ENCODE measurements around the gene C22orf42.
"Not testable (repeated sequence)": the region's sequence is repeated elsewhere in the genome, so short reads cannot be mapped to it uniquely, and the experiment has no call there.

The C22orf42 gene

DNA sequence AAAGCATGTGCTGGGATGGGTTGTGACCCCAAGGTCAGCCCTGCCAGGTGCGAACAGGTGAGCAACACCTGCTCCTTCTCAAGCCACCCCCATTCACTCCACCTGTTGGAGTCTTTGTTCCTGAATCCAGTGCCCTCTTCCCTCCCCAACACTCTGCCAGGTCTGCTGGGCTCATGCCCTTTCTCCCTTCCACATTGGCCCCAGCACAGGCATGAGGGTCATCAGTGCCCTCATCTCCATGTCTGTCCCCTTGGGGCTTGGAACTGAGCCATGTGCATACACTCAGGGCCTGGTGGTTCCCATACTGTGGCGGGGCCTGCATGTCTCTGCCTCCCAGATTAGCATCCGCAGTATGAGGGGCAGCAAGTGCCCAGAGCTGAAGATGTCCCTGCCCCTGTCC is 26.7 kb upstream of the C22orf42 start:
- DNase-seq (ENCODE audit: low read depth in 2 of 2): no peak

- DNase-seq (ENCODE audit: low read depth in 2 of 2): no peak
Measured at GRCh38 chr22:32183625-32184024, 24.5 kb upstream of the C22orf42 start.

GRCh38 chr22:32181043-32181442 is 21.9 kb upstream of the C22orf42 start:
- DNase-seq (ENCODE audit: low read depth in 2 of 2): no peak

- DNase-seq (ENCODE audit: low read depth in 2 of 2): no peak
Measured at GRCh38 chr22:32177221-32177765, 18.2 kb upstream of the C22orf42 start.

- no peak for DNase-seq (ENCODE audit: low read depth in 2 of 2)
Measured at GRCh38 chr22:32175683-32176644, 16.9 kb upstream of the C22orf42 start.

DNA sequence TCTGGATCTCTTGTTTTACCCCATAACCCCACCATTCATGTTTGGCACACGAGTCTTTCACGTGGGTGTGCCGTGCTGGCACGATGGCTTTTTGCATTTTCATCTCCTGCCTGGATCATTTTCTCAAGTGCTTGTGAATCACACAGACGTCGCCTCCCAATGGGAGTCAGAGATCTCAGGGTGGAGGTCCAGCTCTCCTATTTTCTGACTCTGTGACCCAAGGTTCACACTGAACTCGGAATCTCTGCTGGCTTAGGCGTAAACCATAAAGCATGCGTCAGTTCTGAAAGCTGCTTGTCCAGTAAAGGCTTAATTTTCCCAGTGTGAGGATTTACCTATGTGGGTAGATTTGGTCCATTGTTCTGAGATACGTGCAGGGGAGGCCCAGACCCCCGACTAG is 16.0 kb upstream of the C22orf42 start:
- DNase-seq (ENCODE audit: low read depth in 2 of 2): no peak

DNA sequence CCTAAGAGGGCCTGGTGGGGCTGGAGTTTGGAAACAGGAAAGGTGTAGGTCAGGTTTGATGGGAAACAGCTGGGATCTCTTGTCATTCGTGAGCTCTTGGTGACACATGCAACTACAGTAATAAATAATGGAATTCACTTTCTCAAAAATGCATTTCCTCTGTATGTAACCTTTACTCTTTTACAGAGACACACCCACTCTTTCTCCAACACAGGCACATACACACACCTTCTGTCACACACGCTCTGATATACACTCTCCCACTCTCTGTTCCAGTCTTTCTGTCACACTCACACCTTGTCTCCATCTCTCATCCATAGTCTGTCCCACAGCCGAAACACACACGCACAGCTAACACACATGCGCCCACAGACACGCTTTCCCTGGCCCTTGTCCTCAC is 6.6 kb upstream of the C22orf42 start:
- DNase-seq (ENCODE audit: low read depth in 2 of 2): no peak

- DNase-seq (ENCODE audit: low read depth in 2 of 2): no peak
Measured at GRCh38 chr22:32164075-32164860, 5.2 kb upstream of the C22orf42 start.

- DNase-seq (ENCODE audit: low read depth in 2 of 2): not testable (repeated sequence)
Measured at GRCh38 chr22:32160411-32160810, 1.3 kb upstream of the C22orf42 start.

- not testable (repeated sequence) for DNase-seq (ENCODE audit: low read depth in 2 of 2)
Measured at GRCh38 chr22:32157632-32158031, 1.5 kb downstream of the C22orf42 start.

GRCh38 chr22:32154727-32155126 is 4.4 kb downstream of the C22orf42 start:
- DNase-seq (ENCODE audit: low read depth in 2 of 2): not testable (repeated sequence)

GRCh38 chr22:32151641-32152040 is 7.5 kb downstream of the C22orf42 start:
- not testable (repeated sequence) for DNase-seq (ENCODE audit: low read depth in 2 of 2)

- DNase-seq (ENCODE audit: low read depth in 2 of 2): not testable (repeated sequence)
Measured at GRCh38 chr22:32150647-32151046, 8.5 kb downstream of the C22orf42 start.

GRCh38 chr22:32148372-32148771 is 10.7 kb downstream of the C22orf42 start:
- not testable (repeated sequence) for DNase-seq (ENCODE audit: low read depth in 2 of 2)

DNA sequence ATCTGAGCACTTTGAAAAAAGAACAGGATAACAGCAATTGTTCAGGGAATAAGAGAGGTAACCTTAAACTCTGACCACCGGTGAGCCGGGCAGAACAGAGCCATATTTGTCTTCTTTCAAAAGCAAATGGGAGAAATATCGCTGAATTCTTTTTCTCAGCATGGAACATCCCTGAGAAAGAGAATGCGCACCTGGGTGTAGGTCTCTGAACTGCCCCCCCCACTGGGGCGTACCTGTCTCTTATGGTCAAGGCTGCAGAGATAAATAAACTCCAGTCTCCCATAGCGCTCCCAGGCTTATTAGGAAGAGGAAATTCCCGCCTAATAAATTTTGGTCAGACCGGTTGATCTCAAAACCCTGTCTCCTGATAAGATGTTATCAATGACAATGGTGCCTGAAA is 12.0 kb downstream of the C22orf42 start:
- not testable (repeated sequence) for DNase-seq (ENCODE audit: low read depth in 2 of 2)

- no peak for DNase-seq (ENCODE audit: low read depth in 2 of 2)
Measured at GRCh38 chr22:32144496-32145274, 14.4 kb downstream of the C22orf42 start.

DNA sequence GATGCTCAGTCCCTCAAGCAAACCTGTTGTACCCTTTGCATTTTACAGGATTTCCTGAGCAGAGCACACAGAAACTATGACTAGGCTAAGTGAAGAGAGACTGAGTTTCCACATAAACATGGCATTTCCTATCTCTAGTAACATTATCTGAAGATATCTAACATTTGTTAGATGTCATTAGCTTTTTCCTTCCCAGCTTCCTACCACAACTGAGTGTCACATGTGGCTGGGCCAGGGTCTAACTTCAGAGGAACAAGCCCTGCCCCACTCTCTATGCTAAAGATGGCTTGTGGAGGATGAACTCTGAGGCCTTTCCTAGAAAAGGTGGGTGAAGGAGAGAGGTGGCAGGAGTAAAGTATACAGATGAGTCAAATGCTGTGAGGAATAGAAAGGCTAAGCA is 16.5 kb downstream of the C22orf42 start:
- DNase-seq (ENCODE audit: low read depth in 2 of 2): no peak

GRCh38 chr22:32140688-32141087 is 18.4 kb downstream of the C22orf42 start:
- DNase-seq (ENCODE audit: low read depth in 2 of 2): not testable (repeated sequence)

DNA sequence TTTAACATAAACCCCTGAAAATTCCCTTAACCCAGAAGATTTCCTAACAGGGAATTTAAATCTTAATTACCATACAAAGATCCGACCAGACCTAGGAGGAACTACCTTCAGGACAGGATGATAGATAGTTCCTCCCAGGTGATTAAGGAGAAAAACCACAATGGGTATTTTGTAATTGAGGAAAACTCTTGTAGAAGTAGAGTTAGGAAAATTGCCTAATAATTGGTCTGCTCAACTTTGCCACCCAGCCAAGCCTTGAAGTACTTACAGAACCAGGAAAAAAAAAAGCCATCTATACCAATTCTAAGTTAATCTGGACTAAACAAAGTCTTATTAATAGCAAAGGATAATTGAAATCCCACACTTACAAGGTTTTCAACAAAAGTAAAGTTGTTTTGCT is 20.5 kb downstream of the C22orf42 start:
- DNase-seq (ENCODE audit: low read depth in 2 of 2): not testable (repeated sequence)

- not testable (repeated sequence) for DNase-seq (ENCODE audit: low read depth in 2 of 2)
Measured at GRCh38 chr22:32137731-32138324, 21.3 kb downstream of the C22orf42 start.

DNA sequence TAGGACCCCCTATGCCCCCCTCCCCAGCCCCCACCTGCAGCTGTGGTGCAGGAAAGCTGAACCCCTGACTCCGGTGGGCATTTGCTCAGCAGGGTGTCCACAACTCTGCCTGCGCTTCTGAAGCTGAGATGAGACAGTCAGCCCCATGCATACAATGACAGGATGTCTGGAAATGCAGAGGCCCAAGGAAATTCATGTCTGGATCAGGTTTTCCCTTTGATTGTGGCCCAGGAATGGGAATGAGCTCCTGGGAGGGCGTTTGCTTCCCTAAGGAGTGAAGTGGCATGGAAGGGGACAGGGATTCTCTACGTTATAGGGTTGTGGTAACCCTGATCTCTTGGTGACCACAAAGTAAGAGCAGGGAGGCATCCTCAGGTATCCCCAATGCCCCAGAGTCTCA is 22.2 kb downstream of the C22orf42 start:
- not testable (repeated sequence) for DNase-seq (ENCODE audit: low read depth in 2 of 2)

All from fibroblast of skin of left biceps (primary cell).